Muscle layer of colon (tissue), 2 donors: ENCODE results near the gene CCDC149.

ENCODE experiments used
- H3K27ac ChIP-seq: one replicate; pipeline ENCODE4 v1.7.0; 2013; ENCODE audit warnings: low read depth, mild to moderate bottlenecking, low read length, moderate library complexity
- H3K27me3 ChIP-seq, 2 donors: one replicate each; pipeline ENCODE4 v1.7.0; 2013; ENCODE audit warnings: low read length in 2 of 2, mild to moderate bottlenecking in 2 of 2; ENCODE audit not compliant: insufficient read depth in 2 of 2, control insufficient read depth in 1 of 2
- H3K36me3 ChIP-seq: one replicate; pipeline ENCODE4 v1.7.0; 2013; ENCODE audit warnings: mild to moderate bottlenecking, low read length; ENCODE audit not compliant: insufficient read depth
- H3K4me1 ChIP-seq: one replicate; pipeline ENCODE4 v1.7.0; 2013; ENCODE audit warnings: mild to moderate bottlenecking, low read length; ENCODE audit not compliant: insufficient read depth
- H3K4me3 ChIP-seq, 2 donors: one replicate each; pipeline ENCODE4 v1.7.0; 2013; ENCODE audit warnings: low read length in 2 of 2, low read depth in 1 of 2, mild to moderate bottlenecking in 1 of 2, moderate library complexity in 1 of 2
- H3K9ac ChIP-seq: one replicate; pipeline ENCODE4 v1.7.0; 2013; ENCODE audit warnings: low read length
- H3K9me3 ChIP-seq: one replicate; pipeline ENCODE4 v1.7.0; 2013; ENCODE audit warnings: mild to moderate bottlenecking, low read length
- donor health status: abdominal sarcoma.
- donor health status: Adenocarcinoma of cecum.

The CCDC149 gene

GRCh38 chr4:24892278-24892677, 20.6 kb downstream of the CCDC149 start:
- H3K36me3 ChIP-seq = peaks cover 7% of the 10 kb centered on the region
- H3K9me3 ChIP-seq = no peaks in the 10 kb centered on the region
- no peak overlapping the region for H3K9ac ChIP-seq
- no peak overlapping the region for H3K27ac ChIP-seq
- H3K4me1 ChIP-seq = no peaks in the 10 kb centered on the region
- H3K4me3 ChIP-seq = no peak overlapping the region
- no peaks in the 10 kb centered on the region for H3K27me3 ChIP-seq

GRCh38 chr4:24890561-24891126, 22.2 kb downstream of the CCDC149 start:
- Histone ChIP-seq H3K36me3 (peaks cover 1% of the 10 kb centered on the region), H3K27ac (no peak overlapping the region), H3K9ac (no peak overlapping the region), H3K9me3 (no peaks in the 10 kb centered on the region), H3K4me1 (no peaks in the 10 kb centered on the region), H3K27me3 (no peaks in the 10 kb centered on the region), H3K4me3 (no peak overlapping the region)

DNA sequence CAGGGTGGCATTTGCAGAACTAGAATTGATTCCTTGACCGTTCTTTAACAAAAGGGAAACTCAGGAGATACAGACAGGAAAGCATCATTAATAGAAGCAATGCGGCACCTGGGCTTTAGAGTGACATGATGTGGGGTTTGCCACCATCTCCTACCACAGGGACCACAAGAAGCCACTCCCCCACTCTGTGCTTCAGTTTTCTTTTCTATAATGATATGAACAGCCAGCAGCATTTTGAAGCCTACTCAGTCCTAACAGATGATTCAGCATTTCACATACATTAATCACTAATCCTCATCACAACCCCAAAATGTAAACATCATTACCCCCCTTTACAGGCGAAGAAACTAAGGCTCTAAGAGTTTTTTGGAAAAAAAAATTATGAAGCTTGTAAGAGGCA, 22.9 kb downstream of the CCDC149 start:
- no peak overlapping the region for H3K4me3 ChIP-seq
- no peaks in the 10 kb centered on the region for H3K9me3 ChIP-seq
- H3K36me3 ChIP-seq = no peaks in the 10 kb centered on the region
- H3K4me1 ChIP-seq = no peaks in the 10 kb centered on the region
- no peak overlapping the region for H3K27ac ChIP-seq
- no peaks in the 10 kb centered on the region for H3K27me3 ChIP-seq
- H3K9ac ChIP-seq = no peak overlapping the region

DNA sequence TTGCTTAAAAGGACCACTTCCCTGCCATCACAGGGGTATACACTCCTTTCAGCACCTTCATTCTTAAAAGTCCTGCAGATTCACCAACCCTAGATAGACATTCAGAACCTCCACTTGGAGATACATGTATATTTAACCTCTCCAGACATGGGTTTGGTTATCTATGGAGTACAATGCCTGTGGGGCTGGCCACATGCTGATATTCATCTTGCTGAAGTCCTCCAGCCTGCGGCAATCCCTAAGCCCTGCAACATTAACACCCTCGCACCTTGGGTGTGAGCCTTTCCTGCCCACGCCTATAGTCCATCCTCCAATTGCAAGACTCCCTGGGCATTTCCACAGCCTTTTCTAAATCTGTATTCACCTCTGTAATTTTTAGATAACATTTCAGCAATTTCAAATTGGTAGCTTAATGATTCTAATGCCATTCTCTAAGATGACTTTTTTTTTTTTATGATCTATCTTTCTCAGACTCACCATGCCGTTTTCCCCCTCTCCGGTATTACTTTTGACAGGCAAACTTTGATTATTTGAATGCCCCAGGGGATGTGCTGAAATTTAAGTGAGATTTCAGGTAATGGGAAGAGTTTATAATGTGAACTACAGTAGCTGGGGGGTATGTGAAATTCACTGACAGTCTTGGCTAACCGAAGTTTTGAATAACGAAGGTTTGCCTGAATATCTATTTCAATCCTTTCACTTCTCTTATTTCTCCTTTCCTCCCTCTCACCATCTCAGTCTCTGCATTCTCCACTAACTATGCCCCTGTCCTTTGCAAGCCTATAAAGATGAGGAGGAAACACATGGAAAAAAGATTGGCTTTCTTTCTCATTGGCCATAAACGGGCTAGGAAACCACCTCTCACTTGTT, 24.1 kb downstream of the CCDC149 start:
- Histone ChIP-seq H3K27me3 (no peaks in the 10 kb centered on the region), H3K4me1 (no peaks in the 10 kb centered on the region), H3K9me3 (no peaks in the 10 kb centered on the region), H3K4me3 (no peak overlapping the region), H3K9ac (no peak overlapping the region), H3K27ac (no peak overlapping the region), H3K36me3 (no peaks in the 10 kb centered on the region)

DNA sequence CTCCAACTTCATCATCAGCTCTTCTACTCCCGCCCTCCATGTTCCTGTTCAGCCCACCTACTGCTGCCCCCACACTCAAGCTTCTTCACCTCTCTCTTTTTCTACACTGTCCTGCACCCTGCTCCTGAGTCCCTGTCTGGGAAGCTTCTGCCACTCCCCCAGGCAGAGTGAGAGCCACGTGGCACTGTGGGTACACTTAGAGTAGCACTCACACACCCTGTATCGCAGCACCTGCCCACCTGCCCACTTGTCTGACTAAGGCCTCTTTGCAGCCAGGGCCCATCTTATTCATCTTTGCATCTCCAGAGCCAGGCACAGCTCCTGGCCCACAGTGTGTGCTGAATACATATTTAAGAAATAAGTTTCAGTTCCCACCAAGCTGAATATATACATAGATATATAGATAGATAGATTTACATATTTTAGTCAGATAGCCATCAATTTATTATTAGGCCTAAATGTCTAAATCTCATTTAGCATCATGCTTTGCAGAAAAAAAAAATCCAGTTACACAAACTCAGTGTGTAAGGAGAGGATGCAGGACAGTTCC, 24.9 kb downstream of the CCDC149 start:
- Histone ChIP-seq H3K9ac (no peak overlapping the region), H3K4me1 (peaks cover 1% of the 10 kb centered on the region), H3K9me3 (no peaks in the 10 kb centered on the region), H3K36me3 (no peaks in the 10 kb centered on the region), H3K27me3 (no peaks in the 10 kb centered on the region), H3K4me3 (no peak overlapping the region), H3K27ac (no peak overlapping the region)

DNA sequence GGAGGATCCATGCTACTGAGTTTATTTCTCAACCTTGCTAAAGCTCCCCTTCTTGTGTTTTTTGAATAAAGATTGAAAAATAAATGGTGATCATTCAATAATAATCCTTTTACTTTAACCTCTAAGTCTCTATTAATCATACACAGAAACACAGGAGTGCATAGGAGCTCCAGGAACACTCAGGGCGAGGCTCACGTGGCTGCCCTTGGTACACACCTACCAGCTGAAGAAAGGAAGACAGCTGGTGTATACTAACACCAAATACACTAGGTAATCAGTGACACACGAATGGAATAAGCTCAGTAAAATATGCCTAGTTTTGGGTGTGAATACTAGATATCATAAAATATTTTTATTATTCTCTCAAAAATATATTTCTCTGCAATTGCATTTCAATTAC, 26.2 kb downstream of the CCDC149 start:
- no peak overlapping the region for H3K4me3 ChIP-seq
- no peak overlapping the region for H3K27ac ChIP-seq
- no peaks in the 10 kb centered on the region for H3K36me3 ChIP-seq
- H3K9me3 ChIP-seq = no peaks in the 10 kb centered on the region
- H3K4me1 ChIP-seq = peaks cover 6% of the 10 kb centered on the region
- no peaks in the 10 kb centered on the region for H3K27me3 ChIP-seq
- H3K9ac ChIP-seq = no peak overlapping the region

GRCh38 chr4:24885342-24885741, 27.5 kb downstream of the CCDC149 start:
- H3K27me3 ChIP-seq = no peaks in the 10 kb centered on the region
- no peaks in the 10 kb centered on the region for H3K9me3 ChIP-seq
- H3K27ac ChIP-seq = no peak overlapping the region
- no peak overlapping the region for H3K4me3 ChIP-seq
- H3K9ac ChIP-seq = no peak overlapping the region
- H3K4me1 ChIP-seq = peaks cover 6% of the 10 kb centered on the region
- H3K36me3 ChIP-seq = no peaks in the 10 kb centered on the region

DNA sequence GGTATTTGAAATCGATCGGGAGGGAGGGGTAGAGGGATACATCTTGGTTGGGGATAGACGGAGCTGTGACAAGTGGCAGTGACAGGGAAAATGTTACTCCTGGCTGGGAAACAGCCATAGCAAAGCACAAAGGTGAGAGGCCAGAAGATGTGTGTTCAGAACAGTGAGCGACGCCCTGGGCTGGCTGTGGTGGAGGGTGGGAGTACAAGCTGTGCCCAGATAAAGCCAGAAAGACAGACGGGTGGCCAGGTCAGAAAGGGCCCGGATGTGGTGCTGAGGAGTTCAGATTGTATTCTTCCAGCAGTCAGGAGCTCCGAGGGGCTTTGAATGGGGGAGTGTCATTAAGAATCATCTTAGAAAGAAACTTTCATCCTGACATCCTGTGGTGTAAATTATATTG, 27.9 kb downstream of the CCDC149 start:
- Histone ChIP-seq H3K4me3 (no peak overlapping the region), H3K9me3 (no peaks in the 10 kb centered on the region), H3K27ac (no peak overlapping the region), H3K36me3 (no peaks in the 10 kb centered on the region), H3K4me1 (peaks cover 6% of the 10 kb centered on the region), H3K27me3 (no peaks in the 10 kb centered on the region), H3K9ac (no peak overlapping the region)

DNA sequence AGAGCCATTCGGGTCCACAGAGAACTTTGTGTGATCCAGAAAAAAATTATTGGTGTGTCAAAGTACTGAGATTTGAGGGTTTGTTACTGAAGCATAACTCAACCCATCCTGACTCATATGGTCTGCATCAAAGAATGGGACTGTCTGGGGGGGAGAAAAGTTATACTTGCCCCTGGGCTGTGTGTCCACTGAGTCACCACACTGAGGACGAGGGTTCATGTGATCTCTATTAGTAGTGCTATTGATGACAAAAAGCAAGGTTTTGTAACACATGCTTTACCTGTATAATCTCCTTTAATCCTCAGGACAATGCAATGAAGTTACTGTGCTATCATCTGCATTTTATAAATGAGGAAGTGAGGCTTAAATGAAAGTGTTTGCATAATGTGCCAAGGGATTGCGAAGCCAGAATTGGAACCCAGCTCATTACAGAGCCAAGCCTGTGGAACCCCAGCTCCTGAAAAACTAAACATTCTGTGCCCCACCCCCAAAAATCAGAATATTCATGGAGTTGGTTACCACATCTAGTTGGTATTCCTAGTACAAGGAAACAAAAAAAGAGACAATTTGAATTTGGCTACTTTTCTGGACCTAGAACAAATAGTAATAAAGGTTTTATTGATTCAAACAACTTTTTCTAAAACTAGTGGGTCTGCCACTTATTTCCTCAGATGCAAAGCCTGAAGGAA, 31.2 kb downstream of the CCDC149 start:
- H3K4me3 ChIP-seq = no peak overlapping the region
- H3K4me1 ChIP-seq = peaks cover 25% of the 10 kb centered on the region
- no peaks in the 10 kb centered on the region for H3K27me3 ChIP-seq
- no peak overlapping the region for H3K27ac ChIP-seq
- peaks cover under 1% of the 10 kb centered on the region for H3K36me3 ChIP-seq
- H3K9ac ChIP-seq = no peak overlapping the region
- H3K9me3 ChIP-seq = no peaks in the 10 kb centered on the region

GRCh38 chr4:24880186-24880585, 32.7 kb downstream of the CCDC149 start:
- no peaks in the 10 kb centered on the region for H3K9me3 ChIP-seq

GRCh38 chr4:24878636-24879016, 34.2 kb downstream of the CCDC149 start:
- Histone ChIP-seq H3K4me1 (peaks cover 25% of the 10 kb centered on the region), H3K9me3 (no peaks in the 10 kb centered on the region), H3K9ac (no peak overlapping the region), H3K27ac (no peak overlapping the region), H3K4me3 (no peak overlapping the region), H3K27me3 (no peaks in the 10 kb centered on the region), H3K36me3 (peaks cover 2% of the 10 kb centered on the region)

More at GRCh38 chr4:24880186-24880585, 32.7 kb downstream of the CCDC149 start:
- Histone ChIP-seq H3K4me1 (peaks cover 25% of the 10 kb centered on the region), H3K4me3 (no peak overlapping the region), H3K9ac (no peak overlapping the region), H3K27ac (no peak overlapping the region), H3K27me3 (no peaks in the 10 kb centered on the region), H3K36me3 (peaks cover 2% of the 10 kb centered on the region)
